ENCODE data around the gene LMF2.

DNA sequence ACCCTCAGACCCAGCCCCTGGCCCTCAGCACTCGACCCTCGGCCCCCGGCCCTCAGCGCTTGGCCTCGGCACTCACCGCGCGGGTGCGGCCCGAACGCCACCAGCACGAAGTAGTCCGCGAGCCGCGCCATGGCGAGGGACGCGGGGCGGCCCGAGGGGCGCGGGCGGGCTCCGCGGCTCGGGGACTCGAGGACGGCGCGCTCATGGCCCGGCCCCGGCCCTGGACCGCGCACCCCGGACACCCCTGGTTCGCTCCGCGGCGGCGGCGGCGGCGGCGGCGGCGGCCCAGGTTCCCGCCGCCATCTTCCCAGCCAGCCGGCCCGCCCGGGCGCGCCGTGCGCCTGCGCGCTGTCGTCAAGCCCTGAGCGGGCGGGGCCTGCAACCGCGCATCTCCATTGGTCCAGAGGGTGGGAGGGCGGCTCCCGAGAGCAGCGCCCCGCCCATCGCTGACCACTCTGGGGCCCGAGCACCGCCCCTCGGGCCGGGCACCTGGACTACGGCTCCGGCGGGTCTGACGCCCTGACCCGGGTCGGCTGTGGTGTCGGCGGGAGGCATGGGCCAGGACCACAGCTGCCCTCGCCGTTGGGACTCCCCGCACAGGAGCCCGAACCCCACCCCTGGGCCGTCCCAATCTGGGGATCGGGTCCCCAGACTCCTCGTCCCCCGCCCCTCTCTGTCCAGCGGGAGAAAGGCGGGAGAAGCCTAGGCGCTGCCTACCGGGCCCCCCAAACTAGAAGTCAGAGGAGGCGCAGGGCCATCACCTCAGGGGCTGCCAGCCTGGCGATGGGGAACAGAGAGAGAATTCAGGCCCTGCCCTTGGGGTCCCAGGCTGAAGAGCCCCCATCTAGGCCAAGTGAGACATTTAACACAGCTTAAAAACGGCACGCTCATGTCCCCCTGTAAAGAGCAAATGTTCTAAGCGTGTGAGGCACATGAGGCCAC lies 32.5 kb downstream of the LMF2 start, which contains the start of gene SBF1:
- TF ChIP-seq CTCF (IDR thresholded peaks at IDR 0.05; ENCODE audit: low read depth, low read length, poor library complexity, severe bottlenecking) (no peak), EZH2phosphoT487 (IDR thresholded peaks at IDR 0.05; ENCODE audit: borderline replicate concordance, low read length) (no peak)
